Measurements from ENCODE around the gene ABL1.

ABL1 gene

GRCh38 chr9:130815242-130815808 is 19.7 kb upstream of the ABL1 start:
- no peak overlapping the region for H3K27ac ChIP-seq (ENCODE audit: insufficient read depth in 1 of 2, low read depth in 1 of 2, low read length in 2 of 2, poor library complexity in 1 of 2, severe bottlenecking in 2 of 2)
- no peaks in the 10 kb centered on the region for H3K36me3 ChIP-seq (ENCODE audit: control insufficient read depth in 4 of 4, insufficient read depth in 4 of 4, low read length in 3 of 4)
- no peaks in the 10 kb centered on the region for H3K4me1 ChIP-seq (ENCODE audit: control extremely low read depth in 1 of 4, control insufficient read depth in 4 of 4, insufficient read depth in 4 of 4, low read length in 3 of 4)
- POLR2A ChIA-PET = no interaction called here
- H3K27me3 ChIP-seq (replicated peaks in 2 of 5; ENCODE audit: control insufficient read depth in 4 of 5, insufficient read depth in 5 of 5, low read length in 4 of 5) = no peaks in the 10 kb centered on the region
- H3K9me3 ChIP-seq (ENCODE audit: control extremely low read depth in 1 of 5, control insufficient read depth in 4 of 5, insufficient read depth in 2 of 5, low read depth in 1 of 5, low read length in 4 of 5) = peaks cover 0 to 4% (median 3%) of the 10 kb centered on the region in 5 experiments
- DNase-seq = no peak
- WGBS (ENCODE audit: insufficient coverage) = 95% methylated on average over 6 of the region's 9 CpGs
- CTCF ChIA-PET = interaction anchor here (0.6 to 1.1 kb wide), 2 partner anchors 47 to 51 kb away, joined by 3 read pairs; no protein-coding TSS in a partner anchor
- H3K4me3 ChIP-seq (ENCODE audit: control insufficient read depth in 1 of 7, extremely low read depth in 1 of 7, insufficient read depth in 4 of 7, low read depth in 2 of 7, low read length in 6 of 7) = no peak overlapping the region

- Histone ChIP-seq H3K36me3 (ENCODE audit: control insufficient read depth in 4 of 4, insufficient read depth in 4 of 4, low read length in 3 of 4) (no peaks in the 10 kb centered on the region), H3K4me1 (ENCODE audit: control extremely low read depth in 1 of 4, control insufficient read depth in 4 of 4, insufficient read depth in 4 of 4, low read length in 3 of 4) (no peaks in the 10 kb centered on the region), H3K27ac (ENCODE audit: insufficient read depth in 1 of 2, low read depth in 1 of 2, low read length in 2 of 2, poor library complexity in 1 of 2, severe bottlenecking in 2 of 2) (no peak overlapping the region), H3K27me3 (replicated peaks in 2 of 5; ENCODE audit: control insufficient read depth in 4 of 5, insufficient read depth in 5 of 5, low read length in 4 of 5) (no peaks in the 10 kb centered on the region), H3K4me3 (ENCODE audit: control insufficient read depth in 1 of 7, extremely low read depth in 1 of 7, insufficient read depth in 4 of 7, low read depth in 2 of 7, low read length in 6 of 7) (no peak overlapping the region), H3K9me3 (ENCODE audit: control extremely low read depth in 1 of 5, control insufficient read depth in 4 of 5, insufficient read depth in 2 of 5, low read depth in 1 of 5, low read length in 4 of 5) (peaks cover 0 to 3% (median 0%) of the 10 kb centered on the region in 5 experiments)
- POLR2A ChIA-PET = no interaction called here
- WGBS (ENCODE audit: insufficient coverage) = 100% methylated on average over 3 of the region's 6 CpGs
- CTCF ChIA-PET = no interaction called here
- DNase-seq = no peak
Measured at GRCh38 chr9:130817914-130818313, 17.1 kb upstream of the ABL1 start.

GRCh38 chr9:130820135-130820738 is 14.8 kb upstream of the ABL1 start:
- 100% methylated on average over 3 of the region's 5 CpGs for WGBS (ENCODE audit: insufficient coverage)
- no peak for DNase-seq
- H3K9me3 ChIP-seq (ENCODE audit: control extremely low read depth in 1 of 5, control insufficient read depth in 4 of 5, insufficient read depth in 2 of 5, low read depth in 1 of 5, low read length in 4 of 5) = peaks cover 0 to 3% (median 0%) of the 10 kb centered on the region in 5 experiments
- no peaks in the 10 kb centered on the region for H3K36me3 ChIP-seq (ENCODE audit: control insufficient read depth in 4 of 4, insufficient read depth in 4 of 4, low read length in 3 of 4)
- ChIA-PET CTCF (interaction anchor here (0.7 kb wide), 1 partner anchor 46 kb away, joined by 4 read pairs; no protein-coding TSS in a partner anchor), POLR2A (no interaction called here)
- H3K4me1 ChIP-seq (ENCODE audit: control extremely low read depth in 1 of 4, control insufficient read depth in 4 of 4, insufficient read depth in 4 of 4, low read length in 3 of 4) = peaks cover 3 to 12% (median 8%) of the 10 kb centered on the region in 4 experiments
- H3K27ac ChIP-seq (ENCODE audit: insufficient read depth in 1 of 2, low read depth in 1 of 2, low read length in 2 of 2, poor library complexity in 1 of 2, severe bottlenecking in 2 of 2) = no peak overlapping the region
- no peaks in the 10 kb centered on the region for H3K27me3 ChIP-seq (replicated peaks in 2 of 5; ENCODE audit: control insufficient read depth in 4 of 5, insufficient read depth in 5 of 5, low read length in 4 of 5)
- H3K4me3 ChIP-seq (ENCODE audit: control insufficient read depth in 1 of 7, extremely low read depth in 1 of 7, insufficient read depth in 4 of 7, low read depth in 2 of 7, low read length in 6 of 7) = no peak overlapping the region

- Histone ChIP-seq H3K27ac (ENCODE audit: insufficient read depth in 1 of 2, low read depth in 1 of 2, low read length in 2 of 2, poor library complexity in 1 of 2, severe bottlenecking in 2 of 2) (no peak overlapping the region), H3K9me3 (ENCODE audit: control extremely low read depth in 1 of 5, control insufficient read depth in 4 of 5, insufficient read depth in 2 of 5, low read depth in 1 of 5, low read length in 4 of 5) (peaks cover 0 to 3% (median 0%) of the 10 kb centered on the region in 5 experiments), H3K36me3 (ENCODE audit: control insufficient read depth in 4 of 4, insufficient read depth in 4 of 4, low read length in 3 of 4) (no peaks in the 10 kb centered on the region), H3K4me1 (ENCODE audit: control extremely low read depth in 1 of 4, control insufficient read depth in 4 of 4, insufficient read depth in 4 of 4, low read length in 3 of 4) (peaks cover 3 to 15% (median 9%) of the 10 kb centered on the region in 4 experiments), H3K27me3 (replicated peaks in 2 of 5; ENCODE audit: control insufficient read depth in 4 of 5, insufficient read depth in 5 of 5, low read length in 4 of 5) (no peaks in the 10 kb centered on the region), H3K4me3 (ENCODE audit: control insufficient read depth in 1 of 7, extremely low read depth in 1 of 7, insufficient read depth in 4 of 7, low read depth in 2 of 7, low read length in 6 of 7) (no peak overlapping the region)
- no peak for DNase-seq
- ChIA-PET CTCF (interaction anchor here (1.1 kb wide), 1 partner anchor 12 kb away, joined by 4 read pairs; no protein-coding TSS in a partner anchor), POLR2A (no interaction called here)
- 96% methylated on average over 5 of the region's 6 CpGs for WGBS (ENCODE audit: insufficient coverage)
Measured at GRCh38 chr9:130823435-130823834, 11.6 kb upstream of the ABL1 start.

- Histone ChIP-seq H3K36me3 (ENCODE audit: control insufficient read depth in 4 of 4, insufficient read depth in 4 of 4, low read length in 3 of 4) (no peaks in the 10 kb centered on the region), H3K27ac (ENCODE audit: insufficient read depth in 1 of 2, low read depth in 1 of 2, low read length in 2 of 2, poor library complexity in 1 of 2, severe bottlenecking in 2 of 2) (peak overlapping the region in 1 of 2 experiments; percentile 85), H3K4me1 (ENCODE audit: control extremely low read depth in 1 of 4, control insufficient read depth in 4 of 4, insufficient read depth in 4 of 4, low read length in 3 of 4) (peaks cover 3 to 15% (median 9%) of the 10 kb centered on the region in 4 experiments), H3K9me3 (ENCODE audit: control extremely low read depth in 1 of 5, control insufficient read depth in 4 of 5, insufficient read depth in 2 of 5, low read depth in 1 of 5, low read length in 4 of 5) (peaks cover 0 to 9% (median 0%) of the 10 kb centered on the region in 5 experiments), H3K27me3 (replicated peaks in 2 of 5; ENCODE audit: control insufficient read depth in 4 of 5, insufficient read depth in 5 of 5, low read length in 4 of 5) (no peaks in the 10 kb centered on the region), H3K4me3 (ENCODE audit: control insufficient read depth in 1 of 7, extremely low read depth in 1 of 7, insufficient read depth in 4 of 7, low read depth in 2 of 7, low read length in 6 of 7) (no peak overlapping the region)
- no peak for DNase-seq
- POLR2A ChIA-PET = interaction anchor here (0.5 to 0.9 kb wide), 2 partner anchors 10 to 96 kb away, joined by 4 read pairs; no protein-coding TSS in a partner anchor
- CTCF ChIA-PET = interaction anchor here (0.6 to 1.8 kb wide), 5 partner anchors 12 to 123 kb away, joined by 3 to 6 read pairs (median 4); no protein-coding TSS in a partner anchor
- whole genome bisulfite sequencing (ENCODE audit: insufficient coverage) = 88% methylated on average over 2 of the region's 2 CpGs
Measured at GRCh38 chr9:130824079-130824478, 11.0 kb upstream of the ABL1 start.

GRCh38 chr9:130824643-130825350 is 10.3 kb upstream of the ABL1 start:
- POLR2A ChIA-PET = interaction anchor here (0.5 to 0.9 kb wide), 2 partner anchors 9 to 97 kb away, joined by 4 read pairs; no protein-coding TSS in a partner anchor
- 51% methylated on average over 3 of the region's 4 CpGs for WGBS (ENCODE audit: insufficient coverage)
- CTCF ChIA-PET = interaction anchor here (0.6 to 1.8 kb wide), 5 partner anchors 11 to 123 kb away, joined by 3 to 6 read pairs (median 3); no protein-coding TSS in a partner anchor
- Histone ChIP-seq H3K36me3 (ENCODE audit: control insufficient read depth in 4 of 4, insufficient read depth in 4 of 4, low read length in 3 of 4) (no peaks in the 10 kb centered on the region), H3K27me3 (replicated peaks in 2 of 5; ENCODE audit: control insufficient read depth in 4 of 5, insufficient read depth in 5 of 5, low read length in 4 of 5) (no peaks in the 10 kb centered on the region), H3K4me3 (ENCODE audit: control insufficient read depth in 1 of 7, extremely low read depth in 1 of 7, insufficient read depth in 4 of 7, low read depth in 2 of 7, low read length in 6 of 7) (no peak overlapping the region), H3K27ac (ENCODE audit: insufficient read depth in 1 of 2, low read depth in 1 of 2, low read length in 2 of 2, poor library complexity in 1 of 2, severe bottlenecking in 2 of 2) (peak overlapping the region in 1 of 2 experiments; percentile 85), H3K4me1 (ENCODE audit: control extremely low read depth in 1 of 4, control insufficient read depth in 4 of 4, insufficient read depth in 4 of 4, low read length in 3 of 4) (peaks cover 3 to 15% (median 9%) of the 10 kb centered on the region in 4 experiments), H3K9me3 (ENCODE audit: control extremely low read depth in 1 of 5, control insufficient read depth in 4 of 5, insufficient read depth in 2 of 5, low read depth in 1 of 5, low read length in 4 of 5) (peaks cover 0 to 10% (median 0%) of the 10 kb centered on the region in 5 experiments)
- peak in 1 of 3 donors; percentile 18 for DNase-seq
